ELR (cell line): ENCODE results near the gene TCEAL5.
"Not testable (repeated sequence)": the region's sequence is repeated elsewhere in the genome, so short reads cannot be mapped to it uniquely, and the experiment has no call there.

Experiments used
- DNase-seq: peaks from one replicate; pipeline ENCODE4 v3.0.0-alpha.2; 2015; ENCODE audit warnings: low read depth

TCEAL5 gene

DNA sequence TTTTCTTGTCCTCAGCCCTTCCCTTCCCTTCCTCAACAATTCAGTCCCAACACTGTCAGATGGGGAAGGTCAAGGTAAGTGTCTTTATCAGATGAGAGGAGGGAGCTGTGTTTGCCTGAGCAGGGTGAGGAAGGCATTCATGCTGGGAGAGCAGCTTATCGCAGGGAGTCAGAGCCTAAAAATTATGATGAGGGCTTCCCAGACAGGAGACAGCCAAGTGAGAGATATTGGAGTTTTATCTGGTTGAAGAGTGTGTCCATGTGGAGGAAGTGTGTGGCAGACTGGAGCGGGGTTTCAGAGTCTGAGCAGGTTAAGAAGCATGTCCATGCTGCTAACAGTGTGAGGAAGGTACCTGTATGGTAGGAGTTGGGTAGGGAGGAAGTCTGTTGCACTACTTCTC is 43.3 kb downstream of the TCEAL5 start:
- no peak for DNase-seq

DNA sequence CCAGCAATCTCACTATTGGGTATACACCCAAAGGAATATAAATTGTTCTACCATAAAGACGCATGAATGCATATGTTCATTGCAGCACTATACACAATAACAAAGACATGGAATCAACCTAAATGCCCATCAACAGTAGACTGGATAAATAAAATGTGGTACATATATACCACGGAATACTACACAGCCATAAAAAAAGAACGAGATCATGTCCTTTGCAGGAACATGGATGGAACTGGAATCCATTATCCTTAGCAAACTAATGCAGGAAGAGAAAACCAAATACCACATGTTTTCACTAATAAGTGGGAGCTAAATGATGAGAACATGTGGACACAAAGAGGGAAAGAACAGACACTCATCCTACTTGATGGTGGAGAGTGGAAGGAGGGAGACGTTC is 50.6 kb downstream of the TCEAL5 start:
- not testable (repeated sequence) for DNase-seq
